Measurements from ENCODE around the gene LDLRAD2. TPM values are rescaled to one million over a fixed set of nuclear protein-coding genes. Genes with fewer than 3 reads are reported as not detected.

Gene LDLRAD2
- total and polyA plus RNA-seq, 10 of the 15 experiments (the other 5 are each of a cell fraction or from before 2014, with no cell fraction given), result 0.04 to 0.23 (median 0.11) TPM; not detected in 7

GRCh38 chr1:21779613-21780521 is 32.2 kb upstream of the LDLRAD2 start (continued):
- no peak for TF ChIP-seq CEBPZ (IDR thresholded peaks at IDR 0.05; ENCODE audit: low read depth, low read length)
- TF ChIP-seq NFIC (IDR thresholded peaks at IDR 0.05; ENCODE audit: low read depth, low read length), result peak; percentile 74
- no peak for TF ChIP-seq E2F8 (IDR thresholded peaks at IDR 0.05; ENCODE audit: low read depth, partially characterized antibody)
- TF ChIP-seq ZNF217 (IDR thresholded peaks at IDR 0.05), result no peak
- TF ChIP-seq GATAD2B (conservative IDR thresholded peaks at IDR 0.05; ENCODE audit: low read depth), result peak; percentile 49; the same call in 1 of the 2 replicates
- peak; percentile 93 to 94 for TF ChIP-seq EP300 (IDR thresholded peaks at IDR 0.05; ENCODE audit: borderline replicate concordance in 1 of 2, control insufficient read depth in 1 of 2, low read depth in 2 of 2, low read length in 2 of 2)
- peak; percentile 58; the same call in 1 of the 2 replicates for TF ChIP-seq MEF2A (IDR thresholded peaks at IDR 0.05; ENCODE audit: insufficient read depth, low read depth, low read length)
- peak; percentile 16 for TF ChIP-seq HDAC6 (IDR thresholded peaks at IDR 0.05; ENCODE audit: unreplicated experiment)
- no peak for TF ChIP-seq SUPT20H (IDR thresholded peaks at IDR 0.05; ENCODE audit: borderline replicate concordance, control insufficient read depth, low read depth, low read length)
- TF ChIP-seq TARDBP (IDR thresholded peaks at IDR 0.05; ENCODE audit: borderline replicate concordance), result no peak
- no peak for TF ChIP-seq RBBP5 (conservative IDR thresholded peaks at IDR 0.05)
- TF ChIP-seq EZH2 (IDR thresholded peaks at IDR 0.05; ENCODE audit: borderline replicate concordance, control insufficient read depth, low read depth, low read length), result no peak
- peak; percentile 69 for TF ChIP-seq POLR2AphosphoS5 (IDR thresholded peaks at IDR 0.05; ENCODE audit: low read length)
- TF ChIP-seq PAX8 (IDR thresholded peaks at IDR 0.05), result no peak; the same call in 1 of the 2 replicates
- TF ChIP-seq ZNF622 (IDR thresholded peaks at IDR 0.05), result no peak
- TF ChIP-seq IKZF1 (conservative IDR thresholded peaks at IDR 0.05), result peak; percentile 90
- no peak for TF ChIP-seq ZNF207 (IDR thresholded peaks at IDR 0.05; ENCODE audit: borderline replicate concordance)
- no peak for TF ChIP-seq RFX5 (IDR thresholded peaks at IDR 0.05; ENCODE audit: low read depth, low read length)
- no peak for TF ChIP-seq ZNF24 (IDR thresholded peaks at IDR 0.05)
- no peak for TF ChIP-seq RCOR1 (conservative IDR thresholded peaks at IDR 0.05; ENCODE audit: low read depth, low read length)
- TF ChIP-seq PAX5 (IDR thresholded peaks at IDR 0.05; ENCODE audit: borderline replicate concordance, low read depth, low read length), result peak; percentile 50; the same call in 1 of the 2 replicates
- TF ChIP-seq NFYA (IDR thresholded peaks at IDR 0.05; ENCODE audit: borderline replicate concordance, low read depth, low read length), result no peak
- no peak for TF ChIP-seq RB1 (IDR thresholded peaks at IDR 0.05; ENCODE audit: borderline replicate concordance)
- peak; percentile 65; the same call in 1 of the 2 replicates for TF ChIP-seq MTA3 (IDR thresholded peaks at IDR 0.05; ENCODE audit: borderline replicate concordance, low read length)
- TF ChIP-seq SMARCA5 (IDR thresholded peaks at IDR 0.05), result peak; percentile 50; the same call in 1 of the 2 replicates

All from GM12878 (cell line).